NAMALWA (cell line): ENCODE results near the gene CNTNAP3.
"Not testable (repeated sequence)": the region's sequence is repeated elsewhere in the genome, so short reads cannot be mapped to it uniquely, and the experiment has no call there.

Experiments used
- DNase-seq: peaks from one replicate; pipeline ENCODE4 v3.0.0-alpha.2; 2015; ENCODE audit warnings: low spot score

CNTNAP3 gene

GRCh38 chr9:39287980-39288379 lies at the start of gene CNTNAP3:
Gene CNTNAP3, minus strand, starts transcription at chr9:39288167. Its CDS starts 103 bp downstream, at chr9:39288064.
- not testable (repeated sequence) for DNase-seq

DNA sequence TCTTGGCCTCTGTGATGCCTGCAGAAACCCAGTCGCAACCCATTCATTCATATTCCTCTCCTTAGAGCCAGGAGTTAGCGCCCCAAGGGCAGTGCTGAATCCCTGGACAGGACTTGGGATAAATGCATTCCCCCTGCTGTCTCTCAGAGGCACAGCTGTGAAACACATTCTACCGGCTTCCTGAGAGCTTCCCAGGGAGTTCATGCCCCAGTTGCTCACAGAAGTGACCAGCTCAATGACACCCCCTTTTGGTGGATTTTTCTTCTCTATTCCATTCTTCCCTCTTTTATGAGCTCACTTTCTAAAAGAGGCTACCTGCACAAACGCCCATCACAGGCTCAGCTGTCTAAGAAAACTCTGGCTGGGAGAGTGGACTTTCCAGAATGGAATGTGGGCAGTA lies 8.0 kb downstream of the CNTNAP3 start:
- not testable (repeated sequence) for DNase-seq

GRCh38 chr9:39242513-39242912 lies 45.5 kb downstream of the CNTNAP3 start:
- not testable (repeated sequence) for DNase-seq

GRCh38 chr9:39232130-39232991 lies 55.6 kb downstream of the CNTNAP3 start:
- not testable (repeated sequence) for DNase-seq

DNA sequence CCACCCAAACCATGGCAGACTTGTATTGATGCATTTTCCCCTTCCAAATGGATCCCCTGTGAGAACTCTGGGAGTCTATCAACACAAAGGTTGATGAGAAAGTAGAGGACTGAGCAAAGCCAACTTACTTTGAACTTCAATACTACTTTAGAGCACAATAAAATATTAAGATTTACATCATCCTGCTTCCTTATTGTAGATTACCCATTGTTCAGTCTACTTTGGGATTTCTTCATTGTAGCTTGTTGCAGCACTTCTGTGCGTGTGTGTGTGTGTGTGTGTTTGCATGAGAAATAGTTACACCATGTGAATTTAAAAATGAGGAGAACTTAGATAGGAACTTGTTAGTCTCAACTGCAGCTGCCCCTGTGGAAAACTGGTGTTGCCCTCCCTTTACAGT lies 72.0 kb downstream of the CNTNAP3 start:
- not testable (repeated sequence) for DNase-seq

DNA sequence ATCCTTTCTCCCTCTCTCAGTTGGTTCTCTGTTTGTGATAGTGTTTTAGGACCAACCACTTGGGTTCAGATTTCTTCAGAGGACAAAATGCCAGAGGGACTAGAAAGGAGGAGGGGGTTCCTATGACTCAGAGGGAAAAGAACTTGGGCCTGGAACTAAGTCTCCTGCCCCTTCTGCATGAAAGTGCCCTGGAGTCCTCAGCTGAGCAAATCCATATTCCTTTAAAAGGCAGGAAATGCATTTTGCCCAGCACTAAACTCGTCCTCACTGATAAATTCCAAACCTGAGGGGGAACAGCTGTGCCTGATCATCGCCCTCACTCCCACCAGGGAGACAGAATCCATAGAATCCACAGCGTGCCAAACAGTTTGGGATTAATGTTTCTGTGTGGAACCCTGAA lies 78.2 kb downstream of the CNTNAP3 start:
- not testable (repeated sequence) for DNase-seq

DNA sequence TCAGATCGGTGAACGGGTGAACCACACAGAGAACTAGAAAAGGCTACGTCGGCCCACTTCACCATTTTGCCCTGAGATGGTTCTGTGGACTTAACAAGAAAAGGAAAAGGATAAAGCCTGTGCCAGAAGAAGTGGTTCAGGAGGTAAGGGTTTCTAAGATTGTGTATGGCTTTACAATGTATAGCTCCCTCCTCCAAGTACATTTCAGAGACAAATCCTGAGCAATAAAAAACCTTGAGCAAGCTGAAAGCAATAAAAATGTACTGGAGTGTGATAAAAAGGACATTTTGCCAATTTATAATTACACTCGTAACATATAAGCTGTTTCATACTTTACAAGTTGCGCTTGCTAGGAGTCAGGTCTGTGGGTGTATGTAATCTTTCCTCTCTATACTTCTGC lies 81.3 kb downstream of the CNTNAP3 start:
- not testable (repeated sequence) for DNase-seq

GRCh38 chr9:39205842-39206241 lies 82.1 kb downstream of the CNTNAP3 start:
- DNase-seq, result not testable (repeated sequence)

DNA sequence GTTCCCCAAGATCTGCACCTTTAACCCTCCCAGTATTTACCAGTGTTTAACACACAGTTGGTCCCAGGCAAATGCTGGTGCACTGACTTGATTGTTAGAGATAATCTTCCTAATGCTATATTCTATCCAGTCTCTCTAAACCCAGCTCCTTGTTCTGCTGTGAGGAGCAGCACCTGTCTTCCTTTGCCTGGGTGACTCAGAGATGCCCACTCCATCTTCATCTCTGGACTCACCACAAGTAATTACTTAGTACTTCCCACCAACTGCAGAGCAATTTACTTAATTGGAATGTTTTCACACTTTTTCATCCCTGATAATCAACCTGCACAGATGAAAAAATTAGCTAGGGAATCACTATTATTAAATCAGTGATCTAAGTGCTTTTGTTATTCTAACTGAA lies 87.6 kb downstream of the CNTNAP3 start:
- not testable (repeated sequence) for DNase-seq

DNA sequence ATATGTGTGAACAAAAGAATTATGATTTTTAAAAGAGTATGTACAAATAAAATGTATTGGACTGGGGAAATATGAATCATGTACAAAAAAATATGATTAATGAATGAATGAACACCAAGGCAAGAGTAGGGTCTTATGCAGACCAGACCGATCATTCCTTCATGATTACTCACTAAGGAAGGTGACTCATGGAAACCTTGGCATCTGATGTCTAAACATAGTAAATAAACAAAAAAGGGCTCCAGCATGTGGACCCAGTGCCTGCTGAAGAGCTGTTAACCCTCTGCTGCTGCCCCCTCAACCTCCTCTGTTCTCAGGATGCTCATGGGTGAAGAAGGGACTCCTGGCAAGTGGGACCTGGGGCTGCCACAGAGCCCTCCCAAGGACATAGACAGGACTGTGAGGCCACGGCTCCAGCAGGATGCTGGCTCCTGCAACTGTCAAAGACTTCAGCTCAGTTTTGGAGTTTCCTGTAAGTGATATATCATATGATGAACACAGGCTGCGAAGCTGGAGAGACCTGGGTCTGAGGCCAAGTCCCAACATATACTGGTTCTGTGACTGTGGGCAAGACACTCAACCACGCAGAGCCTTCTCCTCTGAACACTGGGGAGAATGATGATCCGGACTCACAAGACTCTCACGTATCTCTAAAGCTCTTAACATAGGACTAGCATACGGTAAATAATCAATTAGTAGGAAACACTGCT lies 89.8 kb downstream of the CNTNAP3 start:
- DNase-seq, result not testable (repeated sequence)

- DNase-seq, result not testable (repeated sequence)
These were observed 116.6 kb downstream of the CNTNAP3 start for GRCh38 chr9:39171370-39171769.

- not testable (repeated sequence) for DNase-seq
These were observed 130.3 kb downstream of the CNTNAP3 start for GRCh38 chr9:39157714-39158113.

DNA sequence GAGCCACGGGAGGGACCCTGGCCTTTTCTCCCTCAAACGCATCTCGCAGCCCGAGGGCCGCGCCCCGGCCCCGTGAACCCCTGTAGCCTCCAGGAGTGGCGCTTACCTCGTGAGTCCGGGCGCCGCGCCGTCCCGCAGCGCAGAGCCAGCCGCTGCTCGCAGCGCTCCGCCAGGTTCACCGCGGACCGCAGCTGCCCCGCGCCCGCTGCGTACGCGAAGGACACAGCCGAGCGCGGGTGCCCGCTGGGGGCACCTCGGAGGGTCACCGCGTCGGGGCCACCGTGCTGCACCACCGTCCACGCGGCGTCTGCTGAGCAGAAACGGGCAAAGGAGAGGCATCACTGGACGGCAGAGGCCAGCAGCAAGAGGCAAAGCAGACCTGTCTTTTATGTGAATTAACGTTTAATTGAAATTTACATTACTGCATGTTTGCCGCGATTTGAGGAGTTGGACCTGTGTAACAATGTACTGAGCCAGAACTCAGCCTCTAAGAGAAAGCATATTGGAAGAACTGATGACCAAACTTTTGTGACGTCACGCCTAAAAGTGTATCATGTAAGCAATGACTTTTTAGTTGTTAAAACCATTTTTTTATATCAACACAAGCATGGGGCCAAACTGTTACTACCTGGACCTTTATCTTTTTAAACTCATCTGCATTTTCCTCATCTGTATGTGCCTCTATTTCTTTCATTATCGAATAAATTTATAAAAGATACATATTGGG lies 155.0 kb downstream of the CNTNAP3 start:
- not testable (repeated sequence) for DNase-seq

DNA sequence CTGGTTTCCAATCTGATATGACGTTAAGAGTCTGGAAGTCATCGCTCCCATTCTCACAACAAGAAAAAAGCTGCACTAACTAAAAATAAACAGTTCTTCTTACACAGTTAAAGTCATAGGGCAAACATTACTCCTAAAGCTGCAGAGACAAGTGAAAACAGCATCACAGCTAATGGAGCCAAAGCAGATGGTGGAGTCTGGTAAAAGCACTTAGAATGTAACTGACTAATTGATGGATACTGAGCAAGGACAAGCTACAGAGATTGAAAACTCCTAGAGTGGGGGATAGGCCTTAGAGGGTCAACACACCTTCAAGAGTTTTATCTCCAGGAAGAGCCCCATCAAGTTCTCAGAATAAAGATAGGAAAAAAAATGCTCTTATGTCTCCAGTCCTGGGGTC lies 166.6 kb downstream of the CNTNAP3 start:
- DNase-seq, result not testable (repeated sequence)

GRCh38 chr9:39111746-39112145 lies 176.2 kb downstream of the CNTNAP3 start:
- DNase-seq, result not testable (repeated sequence)

DNA sequence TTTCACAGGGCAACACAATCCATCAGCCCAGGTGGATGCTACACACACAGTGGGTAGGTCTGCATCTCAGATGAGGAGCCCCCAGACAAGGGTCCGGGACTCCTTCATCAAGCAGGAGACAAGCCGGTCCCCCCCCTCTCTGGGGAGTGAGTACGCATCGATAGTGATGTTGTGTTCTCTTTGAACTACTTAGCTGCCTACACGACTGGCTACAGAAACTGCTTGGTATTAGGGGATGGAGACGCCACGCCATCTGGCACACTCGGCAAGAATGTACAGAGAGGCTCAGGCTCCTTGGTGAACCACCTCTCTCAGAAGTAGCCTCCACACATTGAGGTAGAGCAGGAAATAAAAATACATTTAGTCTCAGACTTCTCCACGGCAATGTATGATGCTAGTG lies 179.8 kb downstream of the CNTNAP3 start:
- DNase-seq, result no peak

- DNase-seq, result not testable (repeated sequence)
These were observed 190.8 kb downstream of the CNTNAP3 start for GRCh38 chr9:39097208-39097607.

GRCh38 chr9:39085311-39085710 lies 202.7 kb downstream of the CNTNAP3 start:
- not testable (repeated sequence) for DNase-seq

DNA sequence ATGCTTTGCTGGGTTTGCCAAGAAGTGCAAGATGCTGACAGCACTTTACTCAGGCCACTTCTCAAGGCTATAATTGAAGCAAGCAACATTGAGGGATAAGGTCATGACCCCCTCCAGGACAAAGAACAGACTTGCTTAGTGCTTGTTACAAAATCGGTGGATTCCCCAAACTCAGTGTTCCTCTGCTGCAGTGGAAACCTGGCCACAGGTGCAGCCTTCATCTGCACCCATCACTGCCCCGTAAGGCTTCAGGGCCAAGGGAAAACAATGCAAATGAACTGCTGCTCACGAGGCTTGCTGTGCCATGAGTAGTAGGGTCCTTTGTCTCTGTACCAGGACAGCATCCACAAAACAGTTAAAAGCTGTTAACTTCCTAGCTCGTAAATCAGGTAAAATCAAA lies 205.4 kb downstream of the CNTNAP3 start:
- DNase-seq, result not testable (repeated sequence)

GRCh38 chr9:39080081-39080480 lies 207.9 kb downstream of the CNTNAP3 start:
- DNase-seq, result not testable (repeated sequence)

DNA sequence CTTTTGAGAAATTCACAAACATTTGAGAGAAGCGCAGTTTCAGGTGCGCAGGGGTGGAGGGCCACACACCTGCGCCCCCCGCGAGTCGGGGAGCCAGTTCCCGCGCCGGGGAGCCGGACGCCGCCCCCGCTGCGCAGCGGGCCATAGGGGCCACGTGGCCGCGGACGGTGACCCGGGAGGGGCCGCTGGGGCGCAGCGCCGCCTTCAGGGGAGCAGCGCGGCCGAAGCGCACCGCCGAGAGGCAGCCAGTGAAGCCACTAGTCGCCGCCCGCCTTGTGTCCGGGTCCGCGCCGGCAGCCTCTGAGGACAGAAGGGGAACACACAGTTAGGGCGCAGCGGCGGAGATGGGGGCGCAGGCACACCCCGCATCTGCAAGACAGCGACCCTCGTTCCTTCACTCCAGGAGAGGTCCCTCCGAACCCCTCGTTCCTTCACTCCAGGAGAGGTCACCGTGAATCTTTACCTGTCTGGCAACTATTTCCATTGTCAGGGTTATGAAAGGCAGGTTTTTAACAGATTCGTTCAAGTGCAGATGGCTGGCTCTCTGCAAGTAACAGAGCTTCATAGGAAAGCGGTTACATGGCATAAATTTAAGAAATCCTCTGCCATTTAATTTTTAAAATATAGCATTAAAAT lies 209.2 kb downstream of the CNTNAP3 start:
- DNase-seq, result not testable (repeated sequence)

- DNase-seq, result not testable (repeated sequence)
These were observed 214.4 kb downstream of the CNTNAP3 start for GRCh38 chr9:39073537-39073936.
